GM08714 (cell line): Measurements from ENCODE around the gene ASTN2.

Experiments
- H3K4me3 ChIP-seq: fragments of 200-500 bp; sonication (Bioruptor generic); 2 replicates; pipeline ENCODE4 v1.5.1; 2014; ENCODE audit warnings: mild to moderate bottlenecking, low read length, inconsistent platforms
- ZNF274 ChIP-seq: IDR thresholded peaks from 2 replicates; pipeline ENCODE4 v1.6.1; 2012; ENCODE audit warnings: mild to moderate bottlenecking, low read depth, low read length

ASTN2 gene

DNA sequence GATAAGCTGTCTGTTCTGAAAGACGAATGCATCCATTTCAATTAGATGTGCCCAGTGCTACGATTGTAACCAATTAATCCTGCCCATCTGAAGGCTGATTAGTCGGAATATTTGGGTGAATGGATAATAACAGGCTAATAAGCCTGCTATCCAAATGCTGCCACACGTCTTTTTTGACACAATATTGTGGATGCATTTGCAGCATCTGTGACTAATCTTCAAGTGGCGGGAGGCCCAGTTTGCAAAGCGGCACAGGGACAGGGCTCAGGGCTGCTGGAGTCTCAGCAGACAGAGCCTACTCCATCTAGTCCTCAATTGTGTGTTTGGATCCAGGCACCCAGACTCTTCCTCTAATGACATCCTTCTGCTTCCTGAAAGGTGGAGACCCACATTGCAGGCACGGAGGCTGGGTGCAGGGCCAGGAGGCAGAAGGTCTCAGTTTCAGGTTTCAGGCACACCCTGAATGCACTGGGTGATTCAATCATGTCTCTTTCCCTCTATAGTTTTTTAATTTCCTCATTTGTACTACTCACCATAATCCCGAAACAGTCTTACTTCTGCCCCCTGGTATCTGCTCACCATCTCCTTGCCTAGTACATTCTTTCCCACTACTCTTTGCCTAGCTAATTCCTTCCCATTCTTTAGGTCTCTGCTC, 169.6 kb downstream of the ASTN2 start:
- H3K4me3 ChIP-seq, result no peak overlapping the region
- TF ChIP-seq ZNF274, result no peak

DNA sequence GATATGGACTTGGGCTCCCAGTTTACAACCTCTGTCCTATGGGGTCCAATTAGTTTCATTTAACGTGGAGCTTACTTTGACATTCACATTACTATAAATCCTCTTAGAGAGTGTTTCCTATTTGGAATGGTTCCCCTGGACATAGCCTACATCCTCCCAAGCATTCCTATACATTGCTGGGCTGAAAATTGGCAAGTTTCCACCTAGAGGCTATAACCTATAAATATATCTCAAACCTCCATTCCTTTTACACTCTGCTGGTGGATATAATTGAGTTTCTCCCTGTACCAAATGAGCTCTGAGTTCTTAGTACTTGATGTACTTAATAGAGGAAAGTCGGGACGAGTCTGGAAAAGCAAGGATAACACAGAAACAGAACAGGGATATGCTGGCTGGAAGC, 172.8 kb downstream of the ASTN2 start:
- H3K4me3 ChIP-seq, result no peak overlapping the region
- TF ChIP-seq ZNF274, result no peak

DNA sequence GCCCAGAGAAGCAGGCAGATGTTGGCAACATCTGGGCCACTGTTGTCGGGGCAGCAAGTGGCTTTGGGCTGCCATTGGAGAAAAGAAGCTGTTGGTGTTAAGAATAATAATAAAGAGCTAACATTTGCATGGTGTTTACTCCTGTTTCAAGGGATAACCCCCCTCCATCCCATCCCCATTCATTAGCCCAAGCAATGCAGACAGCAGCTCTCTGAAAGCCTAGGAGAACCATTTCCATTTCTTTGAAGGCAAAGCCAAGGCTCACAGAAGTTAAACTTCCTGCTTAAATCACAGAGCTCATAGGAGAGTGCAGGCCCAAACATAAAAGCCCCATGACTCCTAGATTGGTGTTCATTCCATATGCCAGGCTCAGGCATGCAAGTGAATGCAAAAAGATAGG, 175.4 kb downstream of the ASTN2 start:
- TF ChIP-seq ZNF274, result no peak
- H3K4me3 ChIP-seq, result no peak overlapping the region

DNA sequence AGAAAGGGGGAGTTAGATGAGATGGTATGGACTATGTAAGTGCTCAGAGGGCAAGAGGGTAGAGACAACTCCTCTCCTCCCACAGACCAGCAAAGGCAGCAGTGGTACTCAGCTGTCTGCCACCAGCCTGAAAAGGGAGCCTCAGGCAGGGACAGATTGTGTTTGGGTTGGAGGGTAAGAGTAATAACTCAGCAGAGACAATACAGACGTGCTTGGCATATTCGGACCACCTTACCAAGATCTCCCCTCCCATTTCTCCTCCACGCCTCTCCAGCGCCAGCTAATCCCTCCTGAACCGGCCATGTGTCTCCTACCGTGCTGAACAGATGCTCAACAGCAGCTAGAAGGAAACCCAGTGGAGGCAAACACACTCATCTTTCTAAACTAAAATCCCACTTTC, 180.8 kb downstream of the ASTN2 start:
- TF ChIP-seq ZNF274, result no peak
- H3K4me3 ChIP-seq, result no peak overlapping the region

GRCh38 chr9:117233016-117233415, 181.8 kb downstream of the ASTN2 start:
- H3K4me3 ChIP-seq, result no peak overlapping the region
- TF ChIP-seq ZNF274, result no peak

DNA sequence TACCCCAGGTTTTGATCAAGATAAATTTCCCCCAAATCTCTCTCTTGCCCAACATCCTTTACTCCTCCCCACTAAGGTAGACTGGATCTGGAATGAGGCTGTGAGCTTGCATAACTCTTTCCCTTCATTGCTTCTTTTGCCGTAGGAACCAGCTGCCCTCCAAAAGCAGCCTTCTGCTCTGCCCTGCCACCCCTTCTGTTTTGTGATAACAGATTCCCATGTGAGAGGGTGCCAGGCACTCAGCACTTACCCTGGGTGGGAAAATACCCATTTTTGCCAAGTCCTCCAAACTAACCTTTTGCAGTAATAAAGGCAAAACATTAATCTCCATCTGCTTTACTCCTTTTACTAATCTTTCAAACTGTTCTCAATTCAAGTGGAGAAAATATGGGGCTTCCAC, 182.6 kb downstream of the ASTN2 start:
- TF ChIP-seq ZNF274, result no peak

GRCh38 chr9:117231012-117231411, 183.8 kb downstream of the ASTN2 start:
- TF ChIP-seq ZNF274, result no peak
- H3K4me3 ChIP-seq, result no peak overlapping the region

More for the DNA sequence above, 182.6 kb downstream of the ASTN2 start:
- no peak overlapping the region for H3K4me3 ChIP-seq

GRCh38 chr9:117224695-117225094, 190.2 kb downstream of the ASTN2 start:
- H3K4me3 ChIP-seq, result no peak overlapping the region
- TF ChIP-seq ZNF274, result no peak

- H3K4me3 ChIP-seq, result no peak overlapping the region
- TF ChIP-seq ZNF274, result no peak
Observed at GRCh38 chr9:117218951-117219350, 195.9 kb downstream of the ASTN2 start.

GRCh38 chr9:117214416-117214815, 200.4 kb downstream of the ASTN2 start:
- no peak for TF ChIP-seq ZNF274
- H3K4me3 ChIP-seq, result no peak overlapping the region

- no peak for TF ChIP-seq ZNF274
- no peak overlapping the region for H3K4me3 ChIP-seq
Observed at GRCh38 chr9:117211280-117211679, 203.6 kb downstream of the ASTN2 start.

- H3K4me3 ChIP-seq, result no peak overlapping the region
- no peak for TF ChIP-seq ZNF274
Observed at GRCh38 chr9:117205806-117206205, 209.1 kb downstream of the ASTN2 start.

DNA sequence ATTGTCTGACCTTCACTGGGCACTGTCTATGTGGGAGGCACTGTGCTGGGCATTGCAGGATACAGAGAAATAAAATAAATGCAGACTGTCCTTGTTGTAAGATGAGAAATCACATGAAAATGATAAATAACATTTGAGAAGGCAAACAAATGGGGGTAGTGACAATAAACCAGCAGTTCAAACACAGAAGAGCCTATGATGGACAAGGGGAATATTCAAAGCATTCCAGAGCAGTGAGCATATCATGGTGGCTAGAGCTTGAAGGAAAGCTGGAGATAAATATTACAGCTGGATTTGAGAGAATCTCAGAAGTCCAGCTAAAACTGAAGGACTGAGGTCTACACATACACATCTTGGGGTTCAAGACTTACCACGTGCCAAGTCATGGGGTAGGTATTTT, 209.9 kb downstream of the ASTN2 start:
- no peak overlapping the region for H3K4me3 ChIP-seq
- TF ChIP-seq ZNF274, result no peak

DNA sequence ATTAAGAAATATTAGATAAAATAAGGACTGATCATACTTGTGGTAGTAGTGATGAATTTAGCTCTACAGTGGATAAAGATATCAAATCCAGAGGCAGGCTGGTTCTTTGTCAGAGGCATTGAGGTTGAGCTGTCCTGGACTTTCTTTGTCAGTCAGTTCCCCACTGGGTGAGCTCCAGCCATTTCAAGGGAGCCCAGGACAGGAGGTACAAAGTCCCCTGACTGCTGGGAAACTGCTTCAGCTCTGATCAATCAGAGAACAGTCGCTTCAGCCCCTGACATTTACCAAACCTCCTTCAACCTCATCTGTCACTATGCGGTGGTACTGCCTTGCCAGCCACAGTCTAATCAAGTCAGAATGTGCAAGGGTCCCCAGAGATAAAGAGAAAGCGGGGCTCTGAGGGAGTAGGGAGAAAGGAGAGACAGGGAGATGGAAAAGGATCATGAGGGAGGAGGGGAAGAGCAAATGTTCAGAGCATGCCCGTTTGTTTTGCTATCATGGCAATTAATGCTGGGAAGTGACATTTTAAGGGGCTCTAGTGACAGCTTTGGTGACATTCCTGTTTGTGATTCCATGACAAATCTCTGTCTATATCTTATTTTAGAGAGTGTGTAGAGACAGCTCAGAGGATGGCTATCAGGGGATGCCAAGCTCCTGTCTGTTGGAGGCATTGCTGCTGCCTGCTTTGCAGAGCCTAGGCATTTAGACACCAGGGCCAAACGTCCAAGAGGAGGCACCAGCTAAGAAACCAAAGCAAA, 223.2 kb downstream of the ASTN2 start:
- no peak for TF ChIP-seq ZNF274
- H3K4me3 ChIP-seq, result no peak overlapping the region

DNA sequence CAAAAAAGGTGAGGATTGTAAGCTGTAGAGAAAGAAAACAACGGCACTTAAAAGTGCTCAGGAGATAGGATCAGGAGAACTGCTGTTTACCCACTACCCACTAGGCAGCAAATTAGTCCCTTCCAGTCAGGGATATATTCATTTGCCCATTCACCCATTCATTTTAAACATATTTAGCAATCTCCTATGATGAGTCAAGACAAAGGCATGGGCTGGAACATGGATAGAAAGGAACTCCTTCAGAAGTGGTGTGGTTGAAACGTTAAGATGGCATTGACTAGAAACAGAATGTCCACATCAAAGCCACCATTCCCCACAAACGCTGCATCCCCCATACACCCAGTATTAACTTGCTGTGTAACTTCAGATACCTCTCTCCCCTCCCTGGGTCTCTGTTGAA, 225.7 kb downstream of the ASTN2 start:
- no peak for TF ChIP-seq ZNF274
- H3K4me3 ChIP-seq, result no peak overlapping the region
